GM18526 (cell line): ENCODE measurements around the gene FOXC1.

Experiments
- POLR2A ChIP-seq: IDR thresholded peaks from 3 replicates; pipeline ENCODE4 v1.6.1; 2011; ENCODE audit not compliant: insufficient read length; ENCODE audit errors: extremely low read depth

The FOXC1 gene

DNA sequence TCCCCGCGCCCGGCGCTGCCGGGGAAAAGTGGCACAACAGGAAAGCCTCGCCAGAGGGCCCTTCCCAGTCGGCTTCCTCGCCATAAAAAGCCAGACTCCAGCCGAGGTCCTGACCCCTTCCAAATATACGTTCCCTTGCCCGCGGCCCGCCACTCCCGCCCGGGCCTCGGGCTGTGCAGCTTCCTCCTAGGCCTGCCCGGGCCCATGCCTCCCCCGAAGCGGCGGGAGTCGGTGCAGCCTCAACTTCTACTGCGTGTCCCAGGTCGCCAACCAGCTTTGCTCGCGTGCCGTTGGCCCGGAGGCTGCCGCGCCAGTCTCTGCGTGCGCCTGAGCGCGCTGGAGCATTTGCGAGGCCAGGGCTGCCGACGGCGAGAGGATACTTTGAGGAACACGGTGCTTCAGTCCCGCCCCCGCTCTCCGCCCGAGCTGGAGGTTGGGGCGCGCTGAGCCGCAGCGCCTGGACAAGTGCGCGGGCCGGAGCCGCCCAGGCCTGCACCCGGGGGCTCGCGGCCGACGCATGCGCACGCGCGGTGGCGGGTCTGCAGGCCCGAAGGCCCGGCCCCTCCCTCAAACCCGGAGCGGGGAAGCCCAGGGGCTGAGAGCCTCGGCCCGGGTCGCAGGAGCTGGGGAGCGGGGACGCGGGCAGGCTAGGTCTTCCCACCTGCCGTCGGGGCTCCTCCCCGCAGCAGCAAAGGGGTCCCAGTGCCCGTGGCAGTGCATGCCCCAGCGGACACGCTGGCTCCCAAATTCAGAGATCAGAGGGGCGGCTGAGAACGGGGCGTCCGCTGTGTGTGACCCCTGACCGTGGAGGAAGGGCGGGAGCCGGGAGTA, 10.2 kb downstream of the FOXC1 start:
- TF ChIP-seq POLR2A, result no peak

DNA sequence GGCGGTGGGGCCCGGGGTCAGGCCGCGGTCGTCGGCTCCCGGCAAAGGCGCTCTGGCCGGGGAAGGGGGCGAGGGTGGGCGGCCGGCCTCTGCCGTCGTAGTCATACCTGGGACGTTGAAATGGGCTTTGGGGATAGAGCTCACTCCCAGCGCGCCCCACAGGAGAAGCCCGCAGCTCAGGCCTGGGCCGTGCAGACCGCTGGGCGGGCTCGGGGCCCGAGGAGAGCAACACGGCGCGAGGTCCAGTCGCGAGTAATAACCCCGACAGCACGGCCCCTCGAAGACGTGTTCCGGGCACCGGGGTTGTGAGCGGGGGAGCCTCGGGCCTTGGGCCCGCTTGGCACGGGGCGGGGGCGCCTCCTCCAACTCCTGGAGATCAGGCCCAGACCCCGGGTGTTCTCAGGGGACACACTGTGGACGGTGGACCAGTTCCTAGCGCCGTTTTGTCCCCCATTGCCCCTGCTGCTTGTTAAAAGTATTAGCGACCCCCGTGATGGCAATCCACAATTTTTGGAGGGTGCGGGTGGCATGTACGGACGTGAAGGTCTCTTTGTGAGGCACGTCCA, 10.9 kb downstream of the FOXC1 start:
- no peak for TF ChIP-seq POLR2A

DNA sequence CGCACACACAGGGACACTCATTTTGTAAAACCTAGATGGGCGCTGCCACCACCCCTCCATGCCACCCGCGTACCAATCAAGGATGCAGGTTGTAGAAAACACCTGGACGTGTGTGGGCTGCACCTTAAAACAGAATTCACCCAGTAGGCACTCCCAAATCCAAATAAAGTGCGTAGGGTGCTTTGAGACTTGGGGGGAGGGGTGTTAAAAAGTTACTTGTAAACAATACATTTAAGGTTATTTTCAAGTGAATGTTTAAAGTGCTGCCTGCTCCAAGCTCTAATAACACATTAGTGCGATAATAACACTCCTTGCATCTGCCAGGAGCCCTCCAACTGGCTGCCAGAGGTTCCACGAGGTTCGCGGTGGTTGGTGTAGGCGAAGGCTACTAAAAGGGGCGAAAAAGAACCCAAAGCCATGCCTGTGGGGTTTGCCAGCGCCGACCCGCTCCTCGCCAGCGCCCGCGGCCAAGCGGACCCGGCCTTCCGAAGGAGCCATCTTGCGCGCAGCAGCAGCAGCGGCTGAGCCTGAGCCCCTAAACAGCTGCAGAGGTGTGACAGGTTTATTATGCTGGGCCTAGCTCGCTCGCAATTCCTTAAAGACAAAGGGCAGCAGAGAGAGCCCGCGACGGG, 11.5 kb downstream of the FOXC1 start:
- no peak for TF ChIP-seq POLR2A

GRCh38 chr6:1622220-1622850, 12.6 kb downstream of the FOXC1 start:
- TF ChIP-seq POLR2A, result no peak

DNA sequence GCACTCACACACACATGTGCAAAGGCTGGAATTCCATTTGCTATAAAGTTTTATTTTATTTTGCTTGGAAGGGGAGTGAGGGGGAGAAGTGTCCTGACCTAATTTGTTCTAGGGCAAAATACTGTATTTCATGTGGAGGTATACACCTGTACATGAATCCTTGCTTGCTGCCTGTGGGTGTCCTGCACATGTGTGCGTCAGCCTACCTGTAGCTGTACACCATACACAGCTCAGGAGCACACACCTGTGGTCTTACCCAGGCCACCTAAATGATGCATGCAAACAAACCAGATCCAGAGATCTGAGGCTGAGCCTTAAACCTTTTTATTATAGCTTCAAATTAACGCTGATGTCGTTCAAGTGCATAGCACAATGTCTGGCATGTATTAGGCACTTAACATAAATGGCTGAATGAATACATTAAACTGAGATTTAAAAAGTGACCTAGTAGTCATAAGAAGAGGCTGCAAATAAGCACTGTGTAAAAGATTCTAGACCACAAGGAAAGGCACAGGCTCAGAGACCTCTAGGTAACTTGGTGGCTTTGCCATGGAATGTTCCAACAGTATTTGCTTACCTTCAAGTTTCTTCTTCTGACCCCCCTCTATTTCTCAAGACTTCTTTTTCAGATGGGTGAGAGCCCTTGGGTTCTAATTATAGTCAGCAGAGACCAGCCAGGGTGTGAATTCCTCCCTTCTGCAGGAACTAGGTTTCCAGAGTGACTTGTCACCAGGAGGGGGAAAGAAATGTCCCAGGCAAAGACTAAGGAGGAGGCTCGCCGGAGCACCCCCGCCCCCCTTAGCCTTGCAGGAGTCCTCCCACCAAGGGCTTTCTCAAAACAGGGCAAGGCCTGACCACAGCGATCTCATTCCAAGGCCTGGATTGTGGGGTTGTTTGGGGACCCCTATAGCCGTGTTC, 13.4 kb downstream of the FOXC1 start:
- TF ChIP-seq POLR2A, result no peak

DNA sequence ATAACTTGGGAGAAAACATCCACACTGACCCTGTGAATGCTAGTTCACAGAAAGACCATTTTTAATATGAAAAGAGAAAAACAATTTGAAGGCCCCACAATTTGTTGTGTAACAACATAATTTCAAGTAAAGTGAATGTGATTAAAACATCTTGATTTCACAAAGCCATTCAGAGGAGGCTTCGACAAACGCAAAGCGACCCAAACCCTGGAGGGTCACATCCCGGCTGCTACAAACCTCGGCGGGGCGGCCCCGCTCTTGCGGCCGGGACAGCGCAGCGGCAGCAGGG, 14.0 kb downstream of the FOXC1 start:
- no peak for TF ChIP-seq POLR2A

- TF ChIP-seq POLR2A, result no peak
Observed at GRCh38 chr6:1624058-1624850, 14.5 kb downstream of the FOXC1 start.

DNA sequence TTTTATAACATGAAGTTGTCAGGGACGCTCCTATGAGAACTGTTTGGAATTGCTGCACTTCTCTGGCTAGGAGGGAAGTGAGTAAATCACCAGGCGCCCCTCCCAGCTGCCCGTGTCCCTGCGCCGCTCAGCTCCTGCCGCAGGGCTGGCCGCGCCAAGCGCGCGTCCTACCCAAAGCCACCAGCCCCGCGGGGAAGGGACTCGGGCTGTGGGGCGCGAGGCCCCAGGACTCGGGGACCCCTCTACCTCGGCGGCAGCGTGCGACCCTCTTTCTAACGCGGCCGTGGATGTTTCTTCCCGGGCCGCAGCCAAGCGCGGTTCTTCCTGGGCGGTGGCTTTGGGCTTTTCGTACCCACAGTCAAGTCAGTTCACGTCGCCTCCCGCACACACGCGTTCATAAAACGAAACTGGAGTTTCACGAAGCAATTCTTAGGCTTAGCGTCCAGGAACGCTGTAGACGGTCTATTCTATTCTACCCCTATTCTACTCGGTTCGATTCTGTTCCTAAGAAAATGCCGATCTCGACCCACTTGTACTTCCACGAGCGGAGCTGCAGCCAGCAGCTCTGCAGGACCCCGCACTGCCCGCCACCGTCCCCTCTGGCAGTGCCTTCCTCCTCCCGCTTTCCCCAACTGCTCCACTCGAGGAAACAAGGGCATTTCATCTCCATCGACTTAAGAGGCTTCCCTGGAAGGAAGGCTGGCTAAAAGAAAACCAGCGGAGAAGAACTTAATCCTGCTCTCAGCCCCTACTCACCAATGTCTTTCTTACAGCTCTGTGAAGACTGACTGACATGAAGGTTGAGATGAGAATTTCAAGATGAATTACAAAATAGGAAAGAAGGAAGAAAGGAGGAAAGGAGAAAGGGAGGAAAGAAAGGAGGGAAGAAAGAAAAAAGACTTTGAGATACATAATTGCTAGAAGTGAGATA, 15.4 kb downstream of the FOXC1 start:
- TF ChIP-seq POLR2A, result no peak

GRCh38 chr6:1625794-1626435, 16.2 kb downstream of the FOXC1 start:
- no peak for TF ChIP-seq POLR2A

- no peak for TF ChIP-seq POLR2A
Observed at GRCh38 chr6:1626481-1626880, 16.8 kb downstream of the FOXC1 start.

- no peak for TF ChIP-seq POLR2A
Observed at GRCh38 chr6:1627827-1628560, 18.3 kb downstream of the FOXC1 start.

DNA sequence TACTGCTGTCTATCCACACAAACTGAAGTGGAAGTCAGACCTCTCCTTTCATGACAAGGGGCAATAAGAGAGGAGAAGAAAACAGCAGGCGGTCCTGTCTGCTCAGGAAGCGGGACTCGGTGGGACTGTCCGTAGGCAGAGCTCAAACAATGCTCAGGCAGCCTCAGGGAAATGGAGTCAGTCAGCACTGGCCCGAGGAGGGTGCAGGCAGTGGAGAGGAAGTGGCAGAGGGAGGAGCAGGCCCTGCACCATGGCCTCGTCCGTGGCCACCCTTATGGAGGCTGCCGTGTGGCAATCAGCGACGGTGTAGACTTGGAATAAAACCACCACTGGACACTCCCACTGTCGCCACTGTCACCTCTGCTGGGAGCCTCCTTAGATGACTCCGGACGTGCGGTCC, 19.6 kb downstream of the FOXC1 start:
- TF ChIP-seq POLR2A, result no peak
